T-helper 1 cell treated with Interleukin-12 subunit alpha and Interleukin-12 subunit beta and Interleukin-4 antibody, amounts not matched to agents 30 μg/mL and 1 μg/mL, for 36 hours (primary cell): Measurements from ENCODE around the gene CORO2B.

Source experiments
- H3K27ac Mint-ChIP-seq: one replicate; pipeline ENCODE4 v1.8.0; 2021; ENCODE audit warnings: mild to moderate bottlenecking, mixed read lengths
- H3K27me3 Mint-ChIP-seq: one replicate; pipeline ENCODE4 v1.8.0; 2021; ENCODE audit warnings: low read depth, mixed read lengths
- H3K36me3 Mint-ChIP-seq: one replicate; pipeline ENCODE4 v1.8.0; 2021; ENCODE audit warnings: low read depth, mixed read lengths
- H3K4me1 Mint-ChIP-seq: one replicate; pipeline ENCODE4 v1.8.0; 2021; ENCODE audit warnings: low read depth, mixed read lengths
- H3K4me3 Mint-ChIP-seq: one replicate; pipeline ENCODE4 v1.8.0; 2021; ENCODE audit warnings: mild to moderate bottlenecking, moderate library complexity, mixed read lengths
- H3K9me3 Mint-ChIP-seq: one replicate; pipeline ENCODE4 v1.8.0; 2021; ENCODE audit warnings: mixed read lengths

The CORO2B gene

GRCh38 chr15:68559345-68560310 is 19.2 kb upstream of the CORO2B start:
- peaks cover 16% of the 10 kb centered on the region for H3K4me1 Mint-ChIP-seq
- no peak overlapping the region for H3K27ac Mint-ChIP-seq
- no peaks in the 10 kb centered on the region for H3K36me3 Mint-ChIP-seq
- peaks cover 60% of the 10 kb centered on the region for H3K27me3 Mint-ChIP-seq
- no peaks in the 10 kb centered on the region for H3K9me3 Mint-ChIP-seq
- H3K4me3 Mint-ChIP-seq = peak overlapping the region; percentile 66

GRCh38 chr15:68560501-68561113 is 18.2 kb upstream of the CORO2B start:
- peaks cover 58% of the 10 kb centered on the region for H3K27me3 Mint-ChIP-seq
- H3K9me3 Mint-ChIP-seq = no peaks in the 10 kb centered on the region
- H3K36me3 Mint-ChIP-seq = no peaks in the 10 kb centered on the region
- no peak overlapping the region for H3K27ac Mint-ChIP-seq
- H3K4me1 Mint-ChIP-seq = peaks cover 16% of the 10 kb centered on the region
- peak overlapping the region; percentile 52 for H3K4me3 Mint-ChIP-seq

- Mint-ChIP-seq H3K4me1 (peaks cover 16% of the 10 kb centered on the region), H3K27ac (no peak overlapping the region), H3K4me3 (no peak overlapping the region), H3K36me3 (no peaks in the 10 kb centered on the region), H3K9me3 (no peaks in the 10 kb centered on the region), H3K27me3 (peaks cover 57% of the 10 kb centered on the region)
Observed at GRCh38 chr15:68561171-68561900, 17.5 kb upstream of the CORO2B start.

- no peak overlapping the region for H3K27ac Mint-ChIP-seq
- H3K4me3 Mint-ChIP-seq = no peak overlapping the region
- no peaks in the 10 kb centered on the region for H3K9me3 Mint-ChIP-seq
- H3K4me1 Mint-ChIP-seq = peaks cover 16% of the 10 kb centered on the region
- H3K36me3 Mint-ChIP-seq = no peaks in the 10 kb centered on the region
- peaks cover 55% of the 10 kb centered on the region for H3K27me3 Mint-ChIP-seq
Observed at GRCh38 chr15:68561901-68562300, 16.9 kb upstream of the CORO2B start.

- Mint-ChIP-seq H3K9me3 (no peaks in the 10 kb centered on the region), H3K27ac (no peak overlapping the region), H3K27me3 (peaks cover 44% of the 10 kb centered on the region), H3K4me1 (peaks cover 10% of the 10 kb centered on the region), H3K4me3 (no peak overlapping the region), H3K36me3 (no peaks in the 10 kb centered on the region)
Observed at GRCh38 chr15:68564173-68564572, 14.6 kb upstream of the CORO2B start.

GRCh38 chr15:68565234-68565633 is 13.6 kb upstream of the CORO2B start:
- no peak overlapping the region for H3K27ac Mint-ChIP-seq
- H3K36me3 Mint-ChIP-seq = no peaks in the 10 kb centered on the region
- H3K4me3 Mint-ChIP-seq = no peak overlapping the region
- H3K9me3 Mint-ChIP-seq = no peaks in the 10 kb centered on the region
- H3K27me3 Mint-ChIP-seq = peaks cover 41% of the 10 kb centered on the region
- peaks cover 3% of the 10 kb centered on the region for H3K4me1 Mint-ChIP-seq

- H3K9me3 Mint-ChIP-seq = no peaks in the 10 kb centered on the region
- no peak overlapping the region for H3K27ac Mint-ChIP-seq
- no peaks in the 10 kb centered on the region for H3K4me1 Mint-ChIP-seq
- H3K27me3 Mint-ChIP-seq = peaks cover 39% of the 10 kb centered on the region
- H3K4me3 Mint-ChIP-seq = no peak overlapping the region
- H3K36me3 Mint-ChIP-seq = no peaks in the 10 kb centered on the region
Observed at GRCh38 chr15:68565726-68566125, 13.1 kb upstream of the CORO2B start.

GRCh38 chr15:68566377-68566954 is 12.3 kb upstream of the CORO2B start:
- Mint-ChIP-seq H3K36me3 (no peaks in the 10 kb centered on the region), H3K4me1 (no peaks in the 10 kb centered on the region), H3K9me3 (no peaks in the 10 kb centered on the region), H3K27ac (no peak overlapping the region), H3K4me3 (no peak overlapping the region), H3K27me3 (peaks cover 44% of the 10 kb centered on the region)

GRCh38 chr15:68567345-68567744 is 11.4 kb upstream of the CORO2B start:
- no peak overlapping the region for H3K4me3 Mint-ChIP-seq

GRCh38 chr15:68570974-68571373 is 7.8 kb upstream of the CORO2B start:
- Mint-ChIP-seq H3K27ac (no peak overlapping the region), H3K27me3 (peaks cover 56% of the 10 kb centered on the region), H3K36me3 (no peaks in the 10 kb centered on the region), H3K4me1 (no peaks in the 10 kb centered on the region), H3K4me3 (no peak overlapping the region), H3K9me3 (no peaks in the 10 kb centered on the region)

More at GRCh38 chr15:68567345-68567744, 11.4 kb upstream of the CORO2B start:
- H3K27me3 Mint-ChIP-seq = peaks cover 45% of the 10 kb centered on the region
- H3K27ac Mint-ChIP-seq = no peak overlapping the region
- no peaks in the 10 kb centered on the region for H3K4me1 Mint-ChIP-seq
- no peaks in the 10 kb centered on the region for H3K9me3 Mint-ChIP-seq
- no peaks in the 10 kb centered on the region for H3K36me3 Mint-ChIP-seq

- no peaks in the 10 kb centered on the region for H3K9me3 Mint-ChIP-seq
- H3K4me3 Mint-ChIP-seq = no peak overlapping the region
- H3K36me3 Mint-ChIP-seq = no peaks in the 10 kb centered on the region
- no peaks in the 10 kb centered on the region for H3K4me1 Mint-ChIP-seq
- H3K27me3 Mint-ChIP-seq = peaks cover 60% of the 10 kb centered on the region
- no peak overlapping the region for H3K27ac Mint-ChIP-seq
Observed at GRCh38 chr15:68571582-68571981, 7.2 kb upstream of the CORO2B start.

- Mint-ChIP-seq H3K4me1 (peaks cover 2% of the 10 kb centered on the region), H3K36me3 (no peaks in the 10 kb centered on the region), H3K9me3 (no peaks in the 10 kb centered on the region), H3K4me3 (no peak overlapping the region), H3K27me3 (peaks cover 67% of the 10 kb centered on the region), H3K27ac (no peak overlapping the region)
Observed at GRCh38 chr15:68572309-68572708, 6.5 kb upstream of the CORO2B start.

GRCh38 chr15:68572921-68573320 is 5.9 kb upstream of the CORO2B start:
- Mint-ChIP-seq H3K36me3 (no peaks in the 10 kb centered on the region), H3K27ac (no peak overlapping the region), H3K9me3 (no peaks in the 10 kb centered on the region), H3K4me3 (no peak overlapping the region), H3K27me3 (peaks cover 73% of the 10 kb centered on the region), H3K4me1 (peaks cover 6% of the 10 kb centered on the region)

- no peak overlapping the region for H3K4me3 Mint-ChIP-seq
- no peaks in the 10 kb centered on the region for H3K36me3 Mint-ChIP-seq
- peaks cover 9% of the 10 kb centered on the region for H3K4me1 Mint-ChIP-seq
- H3K9me3 Mint-ChIP-seq = no peaks in the 10 kb centered on the region
- no peak overlapping the region for H3K27ac Mint-ChIP-seq
- H3K27me3 Mint-ChIP-seq = peaks cover 69% of the 10 kb centered on the region
Observed at GRCh38 chr15:68574046-68574445, 4.7 kb upstream of the CORO2B start.
